Endothelial cell (in vitro differentiated cells): ENCODE results near the gene TLCD5. TPM values are rescaled to one million over a fixed set of nuclear protein-coding genes. Genes with fewer than 3 reads are reported as not detected.

Experiments used
- DNase-seq: peaks from one replicate; pipeline ENCODE4 v3.0.0; 2021; ENCODE audit warnings: low spot score
- H3K27ac Mint-ChIP-seq: one replicate; pipeline ENCODE4 v1.8.0; 2021; ENCODE audit warnings: mixed read lengths, inconsistent platforms; ENCODE audit not compliant: unreplicated experiment
- H3K27me3 Mint-ChIP-seq: one replicate; pipeline ENCODE4 v1.8.0; 2021; ENCODE audit warnings: mild to moderate bottlenecking, moderate library complexity, mixed read lengths, inconsistent platforms; ENCODE audit not compliant: unreplicated experiment
- H3K36me3 Mint-ChIP-seq: one replicate; pipeline ENCODE4 v1.8.0; 2021; ENCODE audit warnings: mild to moderate bottlenecking, low read depth, mixed read lengths, inconsistent platforms; ENCODE audit not compliant: unreplicated experiment
- H3K4me1 Mint-ChIP-seq: one replicate; pipeline ENCODE4 v1.8.0; 2021; ENCODE audit warnings: mild to moderate bottlenecking, mixed read lengths, inconsistent platforms; ENCODE audit not compliant: unreplicated experiment
- H3K4me3 Mint-ChIP-seq: one replicate; pipeline ENCODE4 v1.8.0; 2021; ENCODE audit warnings: mild to moderate bottlenecking, mixed read lengths, inconsistent platforms; ENCODE audit not compliant: unreplicated experiment
- H3K9me3 Mint-ChIP-seq: one replicate; pipeline ENCODE4 v1.8.0; 2021; ENCODE audit warnings: mixed read lengths, inconsistent platforms; ENCODE audit not compliant: unreplicated experiment
- total RNA-seq: library from RNA; stranded (reverse); fragmentation: NEBNext Ultra II Directional; extraction: Animal tissue kit (Norgen Biotek cat#: 25700); gene quantifications from one replicate; pipeline ENCODE4 v1.2.1, GENCODE V29; 2021; ENCODE audit not compliant: unreplicated experiment
- TF ChIP-seq, protein P1 (sequence below): fragments of 200-600 bp; sonication (generic); IDR thresholded peaks from one replicate; pipeline ENCODE4 v1.5.0; 2021; ENCODE audit warnings: antibody characterized with exemption; ENCODE audit not compliant: unreplicated experiment

The TLCD5 gene
- total RNA-seq, 1 donor from 2014 or later, result 15.2 TPM

- no peak overlapping the region for H3K4me3 Mint-ChIP-seq
- DNase-seq, result no peak
- no peaks in the 10 kb centered on the region for H3K36me3 Mint-ChIP-seq
- H3K9me3 Mint-ChIP-seq, result no peaks in the 10 kb centered on the region
- no peaks in the 10 kb centered on the region for H3K27me3 Mint-ChIP-seq
- H3K4me1 Mint-ChIP-seq, result peaks cover 31% of the 10 kb centered on the region
- TF ChIP-seq, protein P1, sequence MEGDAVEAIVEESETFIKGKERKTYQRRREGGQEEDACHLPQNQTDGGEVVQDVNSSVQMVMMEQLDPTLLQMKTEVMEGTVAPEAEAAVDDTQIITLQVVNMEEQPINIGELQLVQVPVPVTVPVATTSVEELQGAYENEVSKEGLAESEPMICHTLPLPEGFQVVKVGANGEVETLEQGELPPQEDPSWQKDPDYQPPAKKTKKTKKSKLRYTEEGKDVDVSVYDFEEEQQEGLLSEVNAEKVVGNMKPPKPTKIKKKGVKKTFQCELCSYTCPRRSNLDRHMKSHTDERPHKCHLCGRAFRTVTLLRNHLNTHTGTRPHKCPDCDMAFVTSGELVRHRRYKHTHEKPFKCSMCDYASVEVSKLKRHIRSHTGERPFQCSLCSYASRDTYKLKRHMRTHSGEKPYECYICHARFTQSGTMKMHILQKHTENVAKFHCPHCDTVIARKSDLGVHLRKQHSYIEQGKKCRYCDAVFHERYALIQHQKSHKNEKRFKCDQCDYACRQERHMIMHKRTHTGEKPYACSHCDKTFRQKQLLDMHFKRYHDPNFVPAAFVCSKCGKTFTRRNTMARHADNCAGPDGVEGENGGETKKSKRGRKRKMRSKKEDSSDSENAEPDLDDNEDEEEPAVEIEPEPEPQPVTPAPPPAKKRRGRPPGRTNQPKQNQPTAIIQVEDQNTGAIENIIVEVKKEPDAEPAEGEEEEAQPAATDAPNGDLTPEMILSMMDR, result no peak
- no peak overlapping the region for H3K27ac Mint-ChIP-seq
Observed at GRCh38 chr11:120372296-120372695, 47.2 kb downstream of the TLCD5 start.

DNA sequence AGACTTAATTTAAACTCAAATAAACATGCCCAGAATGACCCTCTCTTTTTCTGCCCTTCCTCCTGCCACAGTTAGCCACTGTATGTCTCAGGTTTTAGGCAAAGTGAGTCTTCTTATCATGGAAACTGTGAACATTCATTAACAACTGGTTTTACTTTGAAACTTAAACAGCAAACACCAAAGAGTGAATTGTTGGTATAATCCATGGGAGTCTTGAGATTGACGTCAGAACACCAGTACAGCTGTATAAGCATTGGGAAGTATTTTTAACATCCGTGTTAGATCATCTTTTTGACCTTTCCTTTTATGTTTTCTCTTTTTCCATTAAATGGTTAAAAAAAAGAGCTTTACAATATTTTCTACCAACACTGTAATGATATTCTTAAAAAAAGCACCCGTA lies 50.0 kb downstream of the TLCD5 start:
- Mint-ChIP-seq H3K27ac (no peak overlapping the region), H3K4me1 (peaks cover 23% of the 10 kb centered on the region)

GRCh38 chr11:120376547-120377182 lies 51.6 kb downstream of the TLCD5 start:
- peak overlapping the region; percentile 32 for H3K27ac Mint-ChIP-seq
- peaks cover 19% of the 10 kb centered on the region for H3K4me1 Mint-ChIP-seq
- no peak overlapping the region for H3K4me3 Mint-ChIP-seq
- peaks cover 8% of the 10 kb centered on the region for H3K36me3 Mint-ChIP-seq
- TF ChIP-seq, protein P1, result no peak
- no peaks in the 10 kb centered on the region for H3K9me3 Mint-ChIP-seq
- no peak for DNase-seq
- peaks cover under 1% of the 10 kb centered on the region for H3K27me3 Mint-ChIP-seq

More for the DNA sequence above, 50.0 kb downstream of the TLCD5 start:
- Mint-ChIP-seq H3K36me3 (peaks cover 8% of the 10 kb centered on the region), H3K4me3 (no peak overlapping the region), H3K27me3 (no peaks in the 10 kb centered on the region), H3K9me3 (no peaks in the 10 kb centered on the region)
- TF ChIP-seq, protein P1, result no peak
- DNase-seq, result no peak

- TF ChIP-seq, protein P1, result no peak
- DNase-seq, result no peak
- Mint-ChIP-seq H3K27me3 (peaks cover 3% of the 10 kb centered on the region), H3K4me3 (no peak overlapping the region), H3K4me1 (peaks cover 21% of the 10 kb centered on the region), H3K36me3 (peaks cover 11% of the 10 kb centered on the region), H3K27ac (no peak overlapping the region), H3K9me3 (no peaks in the 10 kb centered on the region)
Observed at GRCh38 chr11:120378474-120378873, 53.4 kb downstream of the TLCD5 start.

GRCh38 chr11:120381401-120381800 lies 56.3 kb downstream of the TLCD5 start:
- H3K4me3 Mint-ChIP-seq, result no peak overlapping the region
- peaks cover 11% of the 10 kb centered on the region for H3K36me3 Mint-ChIP-seq
- DNase-seq, result no peak
- peaks cover 25% of the 10 kb centered on the region for H3K4me1 Mint-ChIP-seq
- TF ChIP-seq, protein P1, result no peak
- no peak overlapping the region for H3K27ac Mint-ChIP-seq
- no peaks in the 10 kb centered on the region for H3K9me3 Mint-ChIP-seq
- peaks cover 3% of the 10 kb centered on the region for H3K27me3 Mint-ChIP-seq
